ENCODE measurements around the gene ZMYND12. TPM values are rescaled to one million over a fixed set of nuclear protein-coding genes. Genes with fewer than 3 reads are reported as not detected.
"Not testable (repeated sequence)": the region's sequence is repeated elsewhere in the genome, so short reads cannot be mapped to it uniquely, and the experiment has no call there.

The ZMYND12 gene
- 1.7 and 3.7 TPM in 2 replicates for total RNA-seq (2021)
- Bru-seq, nascent RNA = percentile 30 among the genes with signal in this experiment
- percentile 30 among the genes with signal in this experiment for BruChase-seq, experiment 1, labeled RNA remaining after a 2-hour chase
- BruChase-seq, experiment 2, labeled RNA remaining after a 6-hour chase = percentile 12 among the genes with signal in this experiment
- long read RNA-seq, partial matches to known transcripts = 0 of 1 reads
- long read RNA-seq, other reads (novel, unspliced or antisense) = 1 of 1 reads

GRCh38 chr1:42456010-42456753 is at the start of gene ZMYND12, which contains the start of gene PPCS:
Gene ZMYND12 (minus strand): TSS chr1:42456022. CDS start chr1:42455997, 25 bp downstream.
Gene PPCS (plus strand): TSS chr1:42456543. CDS start chr1:42456566, 23 bp downstream.
- intact Hi-C loops (cut with micrococcal nuclease; ENCODE audit: unreplicated experiment) = loop anchor here (1.0 to 10.0 kb wide), 3 partner anchors 121 to 281 kb away; partner anchors contain the start of gene FOXJ3
- no peaks in the 10 kb centered on the region for H3K27me3 ChIP-seq (ENCODE audit: insufficient read depth, low read depth)
- H2AFZ ChIP-seq = peak within 1 kb of the TSS; percentile 94
- peak; percentile 73 to 90 for DNase-seq
- peak within 1 kb of the TSS; percentile 70 for H3K27ac ChIP-seq
- peaks cover 26% of the 10 kb centered on the region; the same call in 1 of the 2 replicates for H3F3A ChIP-seq (ENCODE audit: insufficient read depth, low read depth)
- BruUV-seq (replicated peaks) = TSS peak; percentile 80
- CTCF ChIA-PET = no interaction called here
- H3K4me3 ChIP-seq = peak within 1 kb of the TSS; percentile 91
- POLR2A ChIA-PET (ENCODE audit: unreplicated experiment) = interaction anchor here (0.6 kb wide), 1 partner anchor 99 kb away, joined by 5 read pairs; no protein-coding TSS in a partner anchor
- H3K9me2 ChIP-seq (ENCODE audit: insufficient read depth) = no peaks in the 10 kb centered on the region
- H3K4me2 ChIP-seq = peak within 1 kb of the TSS; percentile 97
- H3K36me3 ChIP-seq (ENCODE audit: low read depth) = peaks cover 15% of the 10 kb centered on the region; the same call in 1 of the 2 replicates
- peaks cover 23% of the 10 kb centered on the region for H3K79me2 ChIP-seq (ENCODE audit: low read depth)
- H3K9me3 ChIP-seq (ENCODE audit: insufficient read depth, low read depth) = no peaks in the 10 kb centered on the region
- H4K20me1 ChIP-seq (ENCODE audit: insufficient read depth) = no peaks in the 10 kb centered on the region
- TF ChIP-seq EZH2 (IDR thresholded peaks at IDR 0.05; ENCODE audit: low read depth) (no peak), CTCF (conservative IDR thresholded peaks at IDR 0.05) (no peak)
- H3K4me1 ChIP-seq (replicated peaks; ENCODE audit: insufficient read depth) = peaks cover 26% of the 10 kb centered on the region

- H3K4me3 ChIP-seq = no peak overlapping the region
- H3K9me2 ChIP-seq (ENCODE audit: insufficient read depth) = no peaks in the 10 kb centered on the region
- POLR2A ChIA-PET (ENCODE audit: unreplicated experiment) = no interaction called here
- H3K9me3 ChIP-seq (ENCODE audit: insufficient read depth, low read depth) = peaks cover 23% of the 10 kb centered on the region; the same call in 1 of the 2 replicates
- no peak overlapping the region for H3K4me2 ChIP-seq
- no peaks in the 10 kb centered on the region for H4K20me1 ChIP-seq (ENCODE audit: insufficient read depth)
- no peaks in the 10 kb centered on the region for H3F3A ChIP-seq (ENCODE audit: insufficient read depth, low read depth)
- H3K79me2 ChIP-seq (ENCODE audit: low read depth) = no peaks in the 10 kb centered on the region
- intact Hi-C loops (cut with micrococcal nuclease; ENCODE audit: unreplicated experiment) = no loop called here
- CTCF ChIA-PET = no interaction called here
- no peaks in the 10 kb centered on the region for H3K27me3 ChIP-seq (ENCODE audit: insufficient read depth, low read depth)
- no peaks in the 10 kb centered on the region for H3K4me1 ChIP-seq (replicated peaks; ENCODE audit: insufficient read depth)
- no peak overlapping the region for H3K27ac ChIP-seq
- TF ChIP-seq EZH2 (IDR thresholded peaks at IDR 0.05; ENCODE audit: low read depth) (no peak), CTCF (conservative IDR thresholded peaks at IDR 0.05) (0 out of 2 replicates have a peak, but pooled peaks have one; percentile 12)
- no peaks in the 10 kb centered on the region; the same call in 1 of the 2 replicates for H3K36me3 ChIP-seq (ENCODE audit: low read depth)
- no peak for DNase-seq
- no peak overlapping the region for H2AFZ ChIP-seq
- BruUV-seq (replicated peaks) = no TSS peak
Observed at GRCh38 chr1:42504535-42505128, 48.8 kb upstream of the ZMYND12 start.

GRCh38 chr1:42502031-42502430 is 46.2 kb upstream of the ZMYND12 start:
- H3K9me2 ChIP-seq (ENCODE audit: insufficient read depth); H4K20me1 ChIP-seq (ENCODE audit: insufficient read depth); H3K36me3 ChIP-seq (ENCODE audit: low read depth); H3F3A ChIP-seq (ENCODE audit: insufficient read depth, low read depth); H2AFZ ChIP-seq; POLR2A ChIA-PET (ENCODE audit: unreplicated experiment); CTCF ChIA-PET; H3K4me1 ChIP-seq (replicated peaks; ENCODE audit: insufficient read depth); H3K4me3 ChIP-seq; intact Hi-C loops (cut with micrococcal nuclease; ENCODE audit: unreplicated experiment); DNase-seq; H3K79me2 ChIP-seq (ENCODE audit: low read depth); H3K4me2 ChIP-seq; H3K27me3 ChIP-seq (ENCODE audit: insufficient read depth, low read depth); H3K27ac ChIP-seq; BruUV-seq (replicated peaks): not testable (repeated sequence)
- peaks cover 23% of the 10 kb centered on the region; the same call in 1 of the 2 replicates for H3K9me3 ChIP-seq (ENCODE audit: insufficient read depth, low read depth)

All from PC-9 (cell line).